Memory B cell (primary cell): ENCODE measurements around the gene HES6.

ENCODE experiments used
- ATAC-seq: fragments of 150-1000 bp; cut with Tn5 transposase; 2 replicates; pipeline ENCODE4 v1.10.0; 2021; ENCODE audit warnings: low read depth, mild to moderate bottlenecking, moderate library complexity
- DNase-seq, 2 donors: peaks; one replicate each; pipeline ENCODE4 v3.0.0; 2022; ENCODE audit warnings: low spot score in 2 of 2
- H3K27ac Mint-ChIP-seq: one replicate; pipeline ENCODE4 v1.8.0; 2022; ENCODE audit warnings: mild to moderate bottlenecking, moderate library complexity, mixed read lengths
- H3K27me3 Mint-ChIP-seq: one replicate; pipeline ENCODE4 v1.8.0; 2022; ENCODE audit warnings: mixed read lengths
- H3K36me3 Mint-ChIP-seq: one replicate; pipeline ENCODE4 v1.8.0; 2022; ENCODE audit warnings: mild to moderate bottlenecking, mixed read lengths
- H3K4me1 Mint-ChIP-seq: one replicate; pipeline ENCODE4 v1.8.0; 2022; ENCODE audit warnings: mixed read lengths
- H3K4me3 Mint-ChIP-seq: one replicate; pipeline ENCODE4 v1.8.0; 2022; ENCODE audit warnings: mild to moderate bottlenecking, moderate library complexity, mixed read lengths
- H3K9me3 Mint-ChIP-seq: one replicate; pipeline ENCODE4 v1.8.0; 2022; ENCODE audit warnings: mixed read lengths

The HES6 gene

DNA sequence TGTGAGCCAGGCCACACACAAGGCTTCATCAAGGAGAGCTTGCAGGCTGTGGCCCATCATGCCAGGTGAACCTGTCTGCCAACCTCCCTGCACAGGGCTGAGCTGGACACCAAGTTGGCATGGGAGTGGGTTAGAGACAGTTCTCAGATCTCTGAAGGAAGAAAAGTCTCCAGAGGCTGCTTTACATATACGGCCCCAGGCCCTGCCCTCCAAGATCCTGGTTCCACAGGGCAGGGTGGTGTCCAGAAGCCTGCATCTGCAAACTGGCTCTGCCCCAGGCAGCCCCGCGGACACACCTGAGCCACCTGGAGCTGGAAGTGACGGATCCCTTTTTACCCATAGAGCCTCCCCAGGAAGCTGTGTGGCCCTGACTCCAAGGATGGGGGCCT is 24.2 kb upstream of the HES6 start:
- no peaks in the 10 kb centered on the region for H3K27me3 Mint-ChIP-seq
- ATAC-seq (no peak), DNase-seq (no peak)
- peaks cover 5% of the 10 kb centered on the region for H3K4me1 Mint-ChIP-seq
- H3K9me3 Mint-ChIP-seq, result no peaks in the 10 kb centered on the region
- H3K4me3 Mint-ChIP-seq, result no peak overlapping the region
- peaks cover 5% of the 10 kb centered on the region for H3K36me3 Mint-ChIP-seq
- H3K27ac Mint-ChIP-seq, result no peak overlapping the region

DNA sequence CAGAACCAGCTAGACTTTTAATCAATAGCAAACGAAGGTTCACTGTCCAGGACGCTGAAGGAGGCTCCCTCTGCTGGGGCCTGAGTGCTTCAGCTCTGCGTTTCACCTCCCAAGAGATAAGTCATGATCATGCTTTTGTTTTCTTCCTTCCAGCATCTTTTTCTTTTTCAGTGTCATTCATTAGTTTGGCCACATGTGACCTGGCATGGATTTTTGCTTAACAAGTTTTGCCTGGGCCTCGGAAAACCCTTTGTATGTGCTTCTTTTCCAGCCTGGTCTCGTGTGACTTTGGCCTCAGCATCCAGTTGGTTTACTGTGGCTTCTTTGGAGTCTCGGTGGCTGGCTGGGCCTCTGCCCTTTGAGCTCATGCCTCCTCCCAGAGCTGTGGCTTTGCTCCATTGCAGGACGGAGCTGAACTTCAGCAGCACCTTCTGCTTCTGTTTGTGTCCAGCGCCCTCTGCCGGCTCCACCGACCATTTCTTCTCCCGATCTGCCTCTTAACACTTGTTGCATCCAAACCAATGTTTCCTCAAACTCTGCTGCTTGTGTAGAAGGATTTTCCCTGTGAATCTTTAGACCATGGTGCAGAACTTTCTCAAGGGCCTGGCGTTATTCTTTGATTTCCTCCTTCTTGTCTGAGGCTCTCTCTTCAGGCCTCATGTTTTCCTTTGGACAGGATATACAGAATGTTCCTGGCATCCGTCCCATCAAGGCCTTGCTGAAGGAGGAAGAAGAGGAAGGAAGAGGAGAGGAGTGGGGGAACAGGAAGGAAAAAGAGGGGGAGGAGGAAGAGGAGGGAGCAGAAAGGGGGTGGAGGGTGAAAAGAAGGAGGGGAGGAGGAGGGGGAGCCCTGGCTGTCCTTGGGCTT is 23.6 kb upstream of the HES6 start:
- Mint-ChIP-seq H3K9me3 (no peaks in the 10 kb centered on the region), H3K4me1 (peaks cover 5% of the 10 kb centered on the region), H3K27ac (no peak overlapping the region), H3K4me3 (no peak overlapping the region), H3K27me3 (no peaks in the 10 kb centered on the region), H3K36me3 (peaks cover 5% of the 10 kb centered on the region)
- ATAC-seq (peak; percentile 78), DNase-seq (peak; percentile 66 to 72)

DNA sequence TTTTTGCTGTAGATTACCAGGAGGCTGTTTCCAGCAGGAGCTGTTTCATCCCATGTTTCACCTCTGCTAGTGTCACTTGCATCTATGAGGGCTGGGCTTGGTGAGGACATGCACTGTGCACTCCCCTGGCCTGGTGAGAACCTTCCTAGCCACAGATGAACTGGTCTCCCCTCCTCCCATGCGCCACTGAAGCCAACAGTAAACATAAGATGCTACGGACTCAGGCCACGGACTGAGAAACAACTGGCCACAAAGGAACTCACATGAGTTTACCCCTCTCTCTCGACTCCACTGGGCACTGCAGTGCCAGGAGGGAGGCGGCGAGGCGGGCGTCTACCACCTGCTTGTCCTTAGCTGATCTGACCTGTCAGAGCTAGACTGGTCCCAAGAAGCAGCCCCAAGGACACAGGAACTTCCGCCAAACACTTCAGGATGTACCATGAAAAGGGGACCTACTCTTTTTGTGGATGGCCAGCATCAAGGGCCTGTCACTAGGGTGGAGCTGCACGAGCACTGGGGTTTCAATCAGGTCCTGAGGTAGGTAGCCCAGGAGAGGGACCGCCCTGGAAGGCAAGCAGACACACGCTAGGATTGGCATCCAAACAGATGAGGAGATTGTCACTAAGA is 22.8 kb upstream of the HES6 start:
- Mint-ChIP-seq H3K4me1 (peaks cover 5% of the 10 kb centered on the region), H3K4me3 (no peak overlapping the region), H3K36me3 (peaks cover 5% of the 10 kb centered on the region), H3K9me3 (no peaks in the 10 kb centered on the region), H3K27ac (no peak overlapping the region), H3K27me3 (no peaks in the 10 kb centered on the region)
- DNase-seq (no peak), ATAC-seq (no peak)

- DNase-seq (no peak), ATAC-seq (no peak)
- no peak overlapping the region for H3K4me3 Mint-ChIP-seq
- H3K27ac Mint-ChIP-seq, result no peak overlapping the region
- no peaks in the 10 kb centered on the region for H3K27me3 Mint-ChIP-seq
- H3K9me3 Mint-ChIP-seq, result no peaks in the 10 kb centered on the region
- peaks cover 5% of the 10 kb centered on the region for H3K4me1 Mint-ChIP-seq
- peaks cover 1% of the 10 kb centered on the region for H3K36me3 Mint-ChIP-seq
Observed at GRCh38 chr2:238261718-238262375, 22.0 kb upstream of the HES6 start.

DNA sequence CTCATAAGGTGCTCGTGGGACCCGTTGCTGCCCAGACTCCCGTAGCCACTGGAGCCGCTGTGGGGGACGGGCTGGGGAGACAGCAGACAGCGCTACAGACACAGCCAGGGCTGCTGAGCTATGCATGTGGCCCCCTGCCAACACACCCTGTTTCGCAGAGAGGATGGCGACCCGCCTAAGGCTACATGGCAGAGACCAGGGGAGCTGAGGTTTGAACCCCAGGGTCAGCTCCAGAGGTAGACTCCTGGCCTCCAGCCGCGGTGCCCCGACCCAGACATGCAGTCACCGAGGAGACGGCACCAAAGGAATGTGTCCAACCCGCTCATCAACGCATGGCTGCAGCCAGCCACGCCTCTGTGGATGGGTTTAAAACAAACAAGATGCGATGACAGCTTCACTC is 21.0 kb upstream of the HES6 start:
- H3K4me3 Mint-ChIP-seq, result no peak overlapping the region
- no peaks in the 10 kb centered on the region for H3K27me3 Mint-ChIP-seq
- peaks cover 2% of the 10 kb centered on the region for H3K36me3 Mint-ChIP-seq
- H3K9me3 Mint-ChIP-seq, result no peaks in the 10 kb centered on the region
- H3K4me1 Mint-ChIP-seq, result peaks cover 5% of the 10 kb centered on the region
- no peak overlapping the region for H3K27ac Mint-ChIP-seq
- ATAC-seq (no peak), DNase-seq (no peak)

- H3K27me3 Mint-ChIP-seq, result no peaks in the 10 kb centered on the region
- no peak overlapping the region for H3K4me3 Mint-ChIP-seq
- peaks cover 5% of the 10 kb centered on the region for H3K4me1 Mint-ChIP-seq
- DNase-seq (no peak), ATAC-seq (no peak)
- peaks cover 8% of the 10 kb centered on the region for H3K36me3 Mint-ChIP-seq
- no peak overlapping the region for H3K27ac Mint-ChIP-seq
- H3K9me3 Mint-ChIP-seq, result no peaks in the 10 kb centered on the region
Observed at GRCh38 chr2:238259061-238260020, 19.5 kb upstream of the HES6 start.

GRCh38 chr2:238257786-238258700 is 18.2 kb upstream of the HES6 start:
- peaks cover 10% of the 10 kb centered on the region for H3K36me3 Mint-ChIP-seq
- no peaks in the 10 kb centered on the region for H3K9me3 Mint-ChIP-seq
- no peak overlapping the region for H3K4me3 Mint-ChIP-seq
- no peaks in the 10 kb centered on the region for H3K27me3 Mint-ChIP-seq
- no peak for DNase-seq
- H3K4me1 Mint-ChIP-seq, result no peaks in the 10 kb centered on the region
- no peak for ATAC-seq
- H3K27ac Mint-ChIP-seq, result no peak overlapping the region

GRCh38 chr2:238256594-238257104 is 16.8 kb upstream of the HES6 start:
- DNase-seq (peak; percentile 51 to 58), ATAC-seq (peak; percentile 95)
- Mint-ChIP-seq H3K4me3 (no peak overlapping the region), H3K36me3 (peaks cover 10% of the 10 kb centered on the region), H3K9me3 (no peaks in the 10 kb centered on the region), H3K27ac (no peak overlapping the region), H3K4me1 (no peaks in the 10 kb centered on the region), H3K27me3 (no peaks in the 10 kb centered on the region)

GRCh38 chr2:238256111-238256510 is 16.3 kb upstream of the HES6 start:
- no peak overlapping the region for H3K27ac Mint-ChIP-seq
- H3K4me3 Mint-ChIP-seq, result no peak overlapping the region
- H3K27me3 Mint-ChIP-seq, result no peaks in the 10 kb centered on the region
- no peak for ATAC-seq
- DNase-seq, result no peak
- H3K4me1 Mint-ChIP-seq, result no peaks in the 10 kb centered on the region
- peaks cover 12% of the 10 kb centered on the region for H3K36me3 Mint-ChIP-seq
- no peaks in the 10 kb centered on the region for H3K9me3 Mint-ChIP-seq

DNA sequence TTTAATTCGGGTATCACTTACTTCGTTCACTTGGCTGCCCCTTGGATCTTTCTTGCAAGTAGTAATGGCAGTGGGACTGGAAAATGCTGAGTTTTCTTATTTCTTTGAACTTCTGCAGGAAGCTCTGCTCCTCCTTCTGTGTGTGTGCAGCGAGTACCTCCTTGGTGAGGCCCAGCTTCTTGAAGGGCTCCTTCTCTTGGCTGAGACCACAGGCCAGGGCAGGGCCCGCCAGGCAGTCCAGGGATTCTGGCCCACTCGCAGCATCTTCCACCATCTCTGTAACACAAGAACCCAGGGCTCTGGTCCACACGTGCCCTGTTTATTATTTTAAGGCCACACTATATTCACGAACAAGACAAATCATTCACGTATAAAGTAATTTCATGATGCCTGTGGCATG is 15.8 kb upstream of the HES6 start:
- Mint-ChIP-seq H3K36me3 (peaks cover 14% of the 10 kb centered on the region), H3K4me3 (no peak overlapping the region), H3K9me3 (no peaks in the 10 kb centered on the region), H3K27me3 (no peaks in the 10 kb centered on the region), H3K27ac (no peak overlapping the region), H3K4me1 (no peaks in the 10 kb centered on the region)
- ATAC-seq (no peak), DNase-seq (no peak)

- H3K4me3 Mint-ChIP-seq, result no peak overlapping the region
- peaks cover 14% of the 10 kb centered on the region for H3K36me3 Mint-ChIP-seq
- DNase-seq (no peak), ATAC-seq (no peak)
- H3K27me3 Mint-ChIP-seq, result no peaks in the 10 kb centered on the region
- no peak overlapping the region for H3K27ac Mint-ChIP-seq
- H3K4me1 Mint-ChIP-seq, result no peaks in the 10 kb centered on the region
- no peaks in the 10 kb centered on the region for H3K9me3 Mint-ChIP-seq
Observed at GRCh38 chr2:238255151-238255551, 15.3 kb upstream of the HES6 start.

DNA sequence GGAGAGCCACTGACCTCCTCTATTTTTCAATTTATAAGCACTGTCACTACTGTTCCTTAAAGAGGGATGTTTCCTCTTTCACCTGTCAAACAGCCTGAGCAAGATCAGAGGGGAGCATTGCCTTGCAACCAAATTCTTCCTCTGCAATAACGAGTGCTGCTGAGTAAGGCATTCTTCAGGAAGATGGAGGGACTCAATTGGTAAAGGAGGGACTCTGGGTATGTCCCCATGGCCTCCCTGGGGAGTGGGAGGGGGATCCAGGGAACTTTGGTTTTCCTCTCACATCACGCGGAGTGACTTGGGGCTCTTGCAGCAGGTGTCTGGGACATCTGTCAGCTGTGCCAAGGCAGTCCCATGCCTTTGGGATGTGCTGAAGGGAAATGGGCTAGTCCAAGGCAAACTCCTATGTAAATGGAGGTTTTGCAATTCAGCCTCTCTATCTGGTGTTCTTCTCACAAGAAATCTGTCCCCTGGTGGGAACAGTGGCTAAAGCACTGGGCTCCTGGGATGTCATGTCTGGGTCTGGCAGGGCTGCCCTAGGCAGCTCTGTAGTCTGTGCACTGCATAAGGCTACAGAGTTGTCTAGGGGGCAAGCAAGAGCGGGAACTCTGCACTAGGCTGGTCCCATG is 14.4 kb upstream of the HES6 start:
- H3K9me3 Mint-ChIP-seq, result no peaks in the 10 kb centered on the region
- peaks cover 18% of the 10 kb centered on the region for H3K36me3 Mint-ChIP-seq
- no peak overlapping the region for H3K4me3 Mint-ChIP-seq
- DNase-seq (no peak), ATAC-seq (no peak)
- no peaks in the 10 kb centered on the region for H3K4me1 Mint-ChIP-seq
- H3K27me3 Mint-ChIP-seq, result no peaks in the 10 kb centered on the region
- H3K27ac Mint-ChIP-seq, result no peak overlapping the region
